D341Med (cell line): ENCODE measurements around the gene PLXDC2.
"Not testable (repeated sequence)": the region's sequence is repeated elsewhere in the genome, so short reads cannot be mapped to it uniquely, and the experiment has no call there.

Experiments
- DNase-seq: peaks from one replicate; pipeline ENCODE4 v3.0.0; 2012; ENCODE audit warnings: low spot score

Gene PLXDC2

DNA sequence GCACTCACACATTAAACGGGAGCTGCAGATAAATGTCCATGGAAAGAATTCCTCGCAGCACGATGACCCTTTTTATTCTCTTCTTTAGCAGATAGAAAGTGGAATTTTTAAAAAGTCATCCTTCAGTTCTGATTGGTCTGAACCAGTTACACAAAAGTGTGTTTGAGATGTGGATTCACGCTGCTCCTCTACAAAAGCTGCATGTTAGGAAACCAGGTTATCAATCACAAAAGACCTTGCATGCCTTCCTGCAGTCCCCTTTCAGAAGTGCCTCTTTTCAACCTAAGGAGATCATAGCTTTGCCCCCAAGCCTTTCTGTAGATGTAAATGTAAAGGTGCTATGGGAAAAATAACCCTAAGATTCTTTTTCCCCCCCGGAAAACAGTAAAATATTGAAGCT, 299.7 kb downstream of the PLXDC2 start:
- DNase-seq: no peak

DNA sequence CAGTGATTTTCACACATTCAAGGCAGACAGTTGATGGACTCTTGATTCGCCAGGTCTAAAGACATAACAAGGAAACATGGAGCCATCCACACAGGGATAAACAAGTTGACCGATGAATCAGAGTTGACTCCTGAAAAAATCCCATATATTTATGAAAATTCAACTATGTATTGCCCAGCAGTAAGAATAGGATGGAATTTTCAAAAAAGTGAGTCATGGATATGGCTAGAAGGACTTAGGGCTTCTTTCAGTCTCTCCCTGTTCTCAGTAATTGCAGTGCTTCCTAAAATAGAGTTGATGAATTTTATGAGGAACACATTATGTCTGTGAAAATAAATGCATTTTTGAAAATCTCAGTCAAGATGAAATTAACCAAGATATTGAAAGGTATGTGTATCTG, 301.2 kb downstream of the PLXDC2 start:
- DNase-seq: no peak

DNA sequence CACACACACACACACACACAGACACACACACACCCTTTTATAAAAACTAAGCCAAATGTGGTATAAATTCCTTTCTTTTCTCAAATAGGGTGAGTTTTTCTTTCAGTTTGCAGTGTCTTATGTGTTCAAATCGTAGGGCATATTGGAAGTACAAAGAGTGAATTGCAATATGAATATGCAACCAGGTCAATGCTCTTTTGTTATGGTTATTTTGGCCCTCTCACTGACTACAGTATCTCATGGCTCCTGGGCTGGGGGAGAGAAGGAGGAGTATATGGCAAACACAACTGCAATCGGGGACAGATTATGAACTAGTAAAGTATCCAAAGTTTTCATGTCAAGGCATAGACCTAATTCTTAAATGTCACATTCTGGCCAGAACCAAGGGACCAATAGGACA, 301.9 kb downstream of the PLXDC2 start:
- no peak for DNase-seq

DNA sequence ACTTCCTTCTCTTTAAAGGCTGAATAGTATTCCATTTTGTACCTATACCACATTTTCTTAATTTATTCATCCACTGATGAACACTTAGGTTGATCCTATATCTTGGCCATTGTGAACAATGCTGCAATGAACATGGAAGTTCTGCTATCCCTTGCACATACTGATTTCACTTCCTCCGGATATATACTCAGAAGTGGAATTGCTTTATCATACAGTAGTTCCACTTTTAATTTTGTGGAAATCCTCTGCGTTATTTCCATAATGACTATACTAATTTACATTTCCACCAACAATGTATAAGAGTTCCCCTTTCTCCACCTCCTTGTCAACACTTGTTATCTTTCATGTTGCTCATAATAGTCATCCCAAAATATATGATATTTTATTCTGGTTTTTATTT, 312.6 kb downstream of the PLXDC2 start:
- no peak for DNase-seq

- DNase-seq: no peak
These were observed 316.6 kb downstream of the PLXDC2 start for GRCh38 chr10:20132816-20133215.

DNA sequence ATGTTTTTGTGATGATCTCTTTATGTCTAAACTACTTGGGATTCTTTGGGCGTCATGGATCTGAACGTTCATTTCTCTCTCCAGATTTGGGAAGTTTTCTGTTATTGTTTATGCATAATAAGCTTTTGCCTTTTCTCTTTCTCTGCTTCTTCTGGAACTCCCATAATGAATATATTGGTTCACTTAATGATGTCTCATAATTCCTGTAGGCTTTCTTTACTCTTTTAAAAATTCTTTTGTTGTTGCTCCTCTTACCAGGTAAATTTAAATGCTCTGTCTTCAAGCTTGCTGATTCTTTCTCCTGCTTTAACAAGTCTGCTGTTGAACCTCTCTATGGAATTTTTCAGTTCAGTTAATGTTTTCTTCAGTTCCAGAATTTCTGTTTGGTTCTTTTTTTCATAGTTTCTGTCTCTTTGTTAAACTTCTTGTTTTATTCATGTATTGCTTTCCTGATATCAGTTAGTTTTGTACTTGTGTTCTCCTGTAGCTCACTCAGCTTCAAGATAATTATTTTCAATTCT, 317.5 kb downstream of the PLXDC2 start:
- no peak for DNase-seq

DNA sequence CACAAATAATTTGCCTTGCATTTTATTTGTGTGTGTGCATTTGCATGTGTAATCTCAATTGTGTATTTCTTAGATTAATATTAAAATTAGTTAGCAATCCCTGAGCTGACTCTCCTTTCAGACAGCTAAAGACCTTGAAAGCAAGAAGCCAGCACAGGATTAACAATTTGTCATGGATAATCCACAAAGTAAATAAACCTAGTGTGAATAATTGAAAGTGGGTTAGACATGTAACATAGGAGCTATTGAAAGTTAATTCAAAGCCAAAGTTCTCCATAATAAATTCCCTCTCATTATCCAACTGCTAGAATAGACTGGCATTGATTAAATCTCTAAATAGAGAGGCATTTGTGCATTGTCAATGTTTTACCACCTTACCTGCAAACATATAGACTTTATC, 326.1 kb downstream of the PLXDC2 start:
- DNase-seq: no peak

DNA sequence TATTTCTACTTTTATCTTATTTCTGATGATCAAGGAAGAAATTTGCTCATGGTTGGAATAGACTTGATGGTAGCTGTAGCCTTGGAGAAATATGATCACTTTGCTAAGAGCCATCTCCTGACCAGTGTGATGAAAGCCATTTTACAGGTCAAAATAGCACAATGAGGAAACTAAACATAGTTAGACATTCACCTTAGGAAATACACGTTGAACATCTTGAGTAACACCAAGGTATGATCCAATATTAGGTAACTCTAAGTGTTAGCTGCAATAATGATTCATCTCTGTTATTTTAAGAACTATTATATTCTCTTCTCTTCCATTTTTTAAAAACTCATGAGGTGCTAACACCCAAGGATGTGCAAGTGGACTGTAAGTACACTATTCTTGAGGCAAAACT, 328.0 kb downstream of the PLXDC2 start:
- no peak for DNase-seq

DNA sequence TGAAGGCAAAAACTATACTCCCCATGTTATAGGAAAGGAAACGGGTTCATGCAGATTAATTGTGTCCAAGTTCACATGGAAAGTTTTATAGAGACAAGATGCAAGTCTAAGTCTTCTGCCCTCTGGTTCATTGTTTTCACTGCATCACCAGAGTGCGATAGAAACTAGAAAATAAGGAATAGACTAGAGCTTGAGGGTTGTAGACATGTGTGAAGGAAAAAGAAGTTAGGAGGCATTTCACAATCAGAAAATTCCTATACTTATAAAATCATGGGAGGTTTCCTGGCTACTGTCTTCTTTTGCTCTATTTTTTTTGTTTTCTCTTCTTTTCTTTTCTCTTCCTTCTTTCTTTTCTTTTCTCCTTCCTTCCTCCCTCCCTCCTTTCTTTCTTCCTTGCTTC, 329.8 kb downstream of the PLXDC2 start:
- DNase-seq: no peak

- DNase-seq: no peak
These were observed 331.5 kb downstream of the PLXDC2 start for GRCh38 chr10:20147684-20148083.

- DNase-seq: no peak
These were observed 340.3 kb downstream of the PLXDC2 start for GRCh38 chr10:20156511-20156910.

DNA sequence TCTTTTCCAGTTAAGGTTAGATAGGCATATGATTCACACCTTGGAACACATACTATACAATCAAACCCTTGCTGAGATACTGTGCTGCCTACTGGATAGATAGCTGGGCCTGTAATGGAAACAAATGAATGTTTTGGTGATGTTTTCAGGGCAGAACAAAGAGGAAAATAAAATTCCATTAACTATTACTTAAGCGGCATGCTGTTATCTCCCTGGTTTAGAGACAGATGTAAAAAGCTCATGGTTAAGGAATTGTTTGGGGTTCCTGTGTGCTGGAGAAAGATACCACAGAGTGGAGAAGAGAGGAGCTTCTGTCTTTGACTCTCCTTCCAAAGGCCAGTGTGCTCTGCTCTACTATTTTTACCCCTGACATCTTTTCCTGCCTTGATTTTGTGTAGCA, 341.1 kb downstream of the PLXDC2 start:
- no peak for DNase-seq

GRCh38 chr10:20158086-20158485, 341.9 kb downstream of the PLXDC2 start:
- no peak for DNase-seq

- DNase-seq: peak; percentile 21
These were observed 345.9 kb downstream of the PLXDC2 start for GRCh38 chr10:20162123-20162522.

DNA sequence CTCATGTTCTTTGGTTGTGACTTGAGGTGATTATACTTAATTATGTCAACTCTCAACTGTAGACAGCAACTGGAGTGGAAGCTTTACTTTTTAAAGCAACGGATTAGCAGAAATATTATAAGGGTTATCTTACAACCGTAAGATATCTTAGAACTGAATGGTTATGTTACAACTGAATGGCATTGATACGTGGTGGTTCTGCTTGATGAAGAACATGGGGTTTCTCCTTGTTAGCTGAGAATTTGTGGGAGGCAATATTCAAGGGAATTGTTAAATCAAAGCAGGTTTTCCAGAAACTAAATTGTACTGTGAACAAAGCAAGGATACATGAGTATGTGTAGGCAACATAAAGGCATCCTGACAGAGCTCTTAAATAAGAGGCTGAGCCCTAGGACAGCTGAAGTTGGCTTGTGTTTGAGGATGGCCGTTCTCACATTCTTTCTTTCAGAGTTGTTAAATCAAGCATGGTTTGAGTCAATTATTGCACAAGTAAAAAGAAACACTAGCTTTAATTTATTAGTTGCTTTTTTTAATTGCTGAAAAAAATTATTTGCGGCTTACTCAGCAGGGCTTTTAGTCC, 350.0 kb downstream of the PLXDC2 start:
- no peak for DNase-seq

DNA sequence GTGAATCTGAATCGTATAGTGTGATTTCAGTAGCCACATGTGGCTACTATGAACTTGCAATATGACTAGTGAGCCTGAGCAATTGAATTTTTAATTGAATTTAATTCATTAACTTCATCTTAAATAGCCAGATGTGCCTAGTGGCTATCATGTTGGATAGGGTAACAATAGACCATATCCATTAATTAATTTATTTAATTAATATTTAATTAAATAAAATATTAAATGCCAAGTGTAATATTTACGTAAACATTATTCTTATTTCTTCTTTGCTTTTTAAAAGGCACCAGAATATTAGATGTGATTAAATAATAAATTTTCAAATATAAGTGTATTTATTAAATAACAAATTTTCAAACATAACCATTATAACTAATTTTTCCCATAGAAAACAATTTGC, 354.4 kb downstream of the PLXDC2 start:
- no peak for DNase-seq

GRCh38 chr10:20173046-20173445, 356.8 kb downstream of the PLXDC2 start:
- DNase-seq: no peak

- DNase-seq: no peak
These were observed 359.5 kb downstream of the PLXDC2 start for GRCh38 chr10:20175719-20176118.

- DNase-seq: no peak
These were observed 364.5 kb downstream of the PLXDC2 start for GRCh38 chr10:20180766-20181165.

- DNase-seq: no peak
These were observed 365.2 kb downstream of the PLXDC2 start for GRCh38 chr10:20181434-20181833.

DNA sequence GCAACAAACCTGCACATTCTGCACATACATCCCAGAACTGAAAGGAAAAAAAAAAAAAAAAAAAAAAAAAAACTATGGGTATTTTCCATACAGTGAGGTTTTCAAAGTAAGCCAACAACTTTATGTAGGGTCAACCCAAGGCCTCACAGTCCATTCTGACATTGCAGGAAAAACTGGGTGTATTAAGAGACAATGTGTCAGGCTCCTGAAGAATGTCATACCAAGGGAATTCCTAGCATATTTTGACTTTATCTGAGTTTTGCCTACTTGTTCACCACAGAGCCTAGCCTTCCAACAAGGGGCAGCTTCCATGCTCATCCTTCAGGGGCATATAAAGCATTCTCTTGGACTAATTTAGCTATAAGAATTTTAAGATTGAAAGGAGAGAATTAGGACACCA, 368.9 kb downstream of the PLXDC2 start:
- DNase-seq: no peak

- not testable (repeated sequence) for DNase-seq
These were observed 375.2 kb downstream of the PLXDC2 start for GRCh38 chr10:20191392-20191791.

GRCh38 chr10:20195076-20195475, 378.8 kb downstream of the PLXDC2 start:
- no peak for DNase-seq

GRCh38 chr10:20200758-20201157, 384.5 kb downstream of the PLXDC2 start:
- no peak for DNase-seq

GRCh38 chr10:20202337-20202736, 386.1 kb downstream of the PLXDC2 start:
- no peak for DNase-seq
